Retinal pigment epithelial cell (primary cell): ENCODE results near the gene CTNNBL1.

Experiments used
- DNase-seq: peaks from one replicate; pipeline ENCODE4 v3.0.0-alpha.2; 2010; ENCODE audit warnings: low read depth
- H3K4me3 ChIP-seq: 2 replicates; pipeline ENCODE4 v1.5.1; 2011; ENCODE audit warnings: mild to moderate bottlenecking, low read length, control low read depth, moderate library complexity
- TF ChIP-seq, protein P1 (sequence below): conservative IDR thresholded peaks from 2 replicates; pipeline ENCODE4 v1.5.1; 2011; ENCODE audit warnings: low read depth, low read length, control low read depth, inconsistent platforms

The CTNNBL1 gene

DNA sequence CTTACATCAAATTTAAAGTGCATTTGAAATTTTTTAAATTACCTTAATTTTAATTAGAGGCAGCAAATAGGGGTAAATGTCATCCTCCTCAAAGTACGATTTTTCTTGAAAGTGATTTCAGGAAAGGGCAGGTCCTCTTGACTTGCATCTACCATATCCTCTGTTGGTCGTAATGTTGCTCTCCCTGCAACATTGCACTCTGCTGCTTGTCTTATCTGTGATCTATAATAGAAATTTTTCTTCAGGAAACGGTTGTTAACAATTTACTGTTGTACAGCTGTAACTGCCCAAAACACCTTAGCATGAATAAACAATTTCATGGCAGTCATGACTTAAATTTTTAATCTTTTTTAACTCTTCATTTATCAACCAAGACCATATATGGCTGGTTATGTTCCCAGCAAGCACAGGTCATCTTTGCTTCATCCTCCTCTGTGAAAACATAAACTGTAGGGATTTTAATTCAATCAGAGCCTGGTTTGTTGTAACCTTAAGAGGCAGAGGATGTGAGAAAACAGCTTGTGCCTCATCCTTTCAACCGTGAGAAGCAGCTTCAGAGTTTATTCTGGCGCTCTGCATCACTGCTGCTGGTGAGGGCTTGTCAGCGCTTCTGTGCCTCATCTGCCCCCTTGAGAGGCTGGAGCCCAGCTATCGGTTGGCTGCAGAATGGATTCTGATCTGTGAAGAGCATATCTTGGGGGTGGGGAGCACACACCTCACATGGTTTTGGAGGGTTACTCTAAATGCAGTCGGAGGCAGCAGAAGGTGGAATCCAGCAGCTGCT, 56.0 kb downstream of the CTNNBL1 start:
- H3K4me3 ChIP-seq: no peak overlapping the region
- no peak for DNase-seq
- TF ChIP-seq, protein P1, sequence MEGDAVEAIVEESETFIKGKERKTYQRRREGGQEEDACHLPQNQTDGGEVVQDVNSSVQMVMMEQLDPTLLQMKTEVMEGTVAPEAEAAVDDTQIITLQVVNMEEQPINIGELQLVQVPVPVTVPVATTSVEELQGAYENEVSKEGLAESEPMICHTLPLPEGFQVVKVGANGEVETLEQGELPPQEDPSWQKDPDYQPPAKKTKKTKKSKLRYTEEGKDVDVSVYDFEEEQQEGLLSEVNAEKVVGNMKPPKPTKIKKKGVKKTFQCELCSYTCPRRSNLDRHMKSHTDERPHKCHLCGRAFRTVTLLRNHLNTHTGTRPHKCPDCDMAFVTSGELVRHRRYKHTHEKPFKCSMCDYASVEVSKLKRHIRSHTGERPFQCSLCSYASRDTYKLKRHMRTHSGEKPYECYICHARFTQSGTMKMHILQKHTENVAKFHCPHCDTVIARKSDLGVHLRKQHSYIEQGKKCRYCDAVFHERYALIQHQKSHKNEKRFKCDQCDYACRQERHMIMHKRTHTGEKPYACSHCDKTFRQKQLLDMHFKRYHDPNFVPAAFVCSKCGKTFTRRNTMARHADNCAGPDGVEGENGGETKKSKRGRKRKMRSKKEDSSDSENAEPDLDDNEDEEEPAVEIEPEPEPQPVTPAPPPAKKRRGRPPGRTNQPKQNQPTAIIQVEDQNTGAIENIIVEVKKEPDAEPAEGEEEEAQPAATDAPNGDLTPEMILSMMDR: no peak

DNA sequence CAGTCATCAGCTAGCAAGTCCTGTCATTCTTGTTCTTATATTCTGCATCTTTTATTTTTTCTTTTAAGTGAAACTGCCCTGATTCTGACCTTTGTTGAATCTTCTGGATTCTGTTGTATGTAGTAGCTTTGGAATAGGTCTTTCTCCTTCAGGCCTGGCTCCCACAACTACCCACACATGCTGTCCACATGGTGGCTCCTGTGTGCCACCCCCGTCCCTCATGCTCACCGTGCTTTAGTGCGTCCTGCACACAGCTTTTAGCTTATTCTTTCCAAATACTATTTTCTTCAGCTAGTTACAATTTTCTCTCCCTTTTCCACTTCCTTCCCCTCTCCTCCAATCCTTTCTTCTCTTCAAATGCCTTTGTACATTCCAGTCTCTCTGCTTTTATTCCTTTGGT, 61.8 kb downstream of the CTNNBL1 start:
- TF ChIP-seq, protein P1: peak; percentile 34
- DNase-seq: no peak
- no peak overlapping the region for H3K4me3 ChIP-seq

DNA sequence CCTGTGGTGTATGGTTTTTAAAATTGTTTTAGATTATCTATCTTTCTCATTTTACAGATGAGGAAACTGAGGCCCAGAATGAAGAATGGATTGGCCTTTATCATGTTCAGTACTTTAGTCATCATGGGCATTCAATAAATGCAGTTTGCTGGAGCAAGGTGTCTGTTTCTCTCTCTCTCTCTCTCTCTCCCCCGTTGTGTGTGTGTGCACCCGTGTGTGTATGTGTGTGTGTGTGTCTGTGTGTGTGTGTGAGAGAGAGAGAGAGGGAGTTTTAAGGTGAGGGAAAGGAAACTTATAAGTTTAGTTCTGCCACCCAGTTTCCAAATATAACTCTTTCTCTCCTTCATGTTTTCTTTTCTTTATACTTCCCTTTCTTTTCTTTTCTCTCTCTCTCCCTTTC, 62.4 kb downstream of the CTNNBL1 start:
- no peak overlapping the region for H3K4me3 ChIP-seq
- DNase-seq: no peak
- TF ChIP-seq, protein P1: no peak

DNA sequence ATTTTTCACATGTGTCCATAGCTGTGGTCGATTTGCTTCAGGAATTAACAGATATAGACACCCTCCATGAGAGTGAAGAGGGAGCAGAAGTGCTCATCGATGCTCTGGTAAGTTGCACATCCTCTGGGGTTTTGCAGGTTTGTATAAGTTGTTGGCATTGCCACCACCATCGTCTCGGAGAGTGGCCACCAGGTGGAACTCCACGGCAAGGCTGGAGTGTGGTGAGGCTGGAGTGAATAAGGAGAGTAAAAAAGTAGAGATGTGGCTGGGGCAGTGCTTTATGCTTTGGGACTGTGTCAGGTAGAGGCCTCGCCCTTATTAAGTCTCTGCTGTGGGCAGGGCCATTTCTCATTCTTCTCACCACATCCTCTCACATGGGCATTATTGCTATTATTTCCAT, 63.7 kb downstream of the CTNNBL1 start:
- TF ChIP-seq, protein P1: peak; percentile 22
- no peak overlapping the region for H3K4me3 ChIP-seq
- no peak for DNase-seq

DNA sequence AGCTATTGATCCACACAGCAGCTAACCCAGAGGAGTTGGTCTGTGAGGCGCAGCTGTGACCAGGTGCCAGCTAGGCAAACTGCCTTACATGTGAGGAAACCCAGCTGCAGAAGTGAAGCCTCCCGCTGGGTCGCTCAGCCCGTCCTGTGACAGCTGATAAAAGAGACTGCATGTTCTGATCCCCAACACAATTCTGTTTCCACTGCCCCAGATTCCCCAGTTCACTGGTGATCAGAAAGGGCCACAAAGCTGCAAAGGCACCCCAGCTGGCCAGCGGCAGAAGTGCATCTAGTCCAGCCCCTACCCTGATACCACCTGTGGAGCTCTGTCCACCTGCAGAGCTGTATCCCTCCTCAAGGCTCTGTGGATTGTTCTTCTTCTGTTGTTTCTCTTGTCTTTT, 64.5 kb downstream of the CTNNBL1 start:
- H3K4me3 ChIP-seq: no peak overlapping the region
- DNase-seq: no peak
- TF ChIP-seq, protein P1: peak; percentile 35

DNA sequence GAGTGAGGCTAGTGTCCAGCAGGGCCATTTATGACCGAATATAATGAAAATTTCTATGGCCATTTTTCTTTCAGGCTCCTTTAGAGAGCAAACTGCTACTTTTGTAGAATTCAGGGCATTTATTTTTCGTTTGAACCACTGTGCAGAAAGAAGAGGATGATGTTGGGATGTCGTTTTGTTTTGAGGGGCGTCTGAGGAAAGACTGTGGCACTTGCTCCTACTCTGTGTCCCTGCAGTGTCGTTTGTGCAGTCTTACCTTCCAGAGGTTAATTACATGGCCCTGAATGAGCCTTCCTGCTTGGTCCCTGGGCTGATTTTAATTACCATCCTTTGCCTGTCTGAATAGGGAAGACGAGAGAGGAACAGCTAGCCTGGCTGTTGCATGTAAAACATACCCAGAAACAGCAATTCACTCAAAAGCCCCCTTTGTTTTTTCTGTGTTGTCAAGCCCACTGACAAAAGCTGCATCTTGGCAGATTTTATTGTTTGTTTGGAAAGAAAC, 65.3 kb downstream of the CTNNBL1 start:
- no peak overlapping the region for H3K4me3 ChIP-seq
- TF ChIP-seq, protein P1: no peak
- DNase-seq: no peak

DNA sequence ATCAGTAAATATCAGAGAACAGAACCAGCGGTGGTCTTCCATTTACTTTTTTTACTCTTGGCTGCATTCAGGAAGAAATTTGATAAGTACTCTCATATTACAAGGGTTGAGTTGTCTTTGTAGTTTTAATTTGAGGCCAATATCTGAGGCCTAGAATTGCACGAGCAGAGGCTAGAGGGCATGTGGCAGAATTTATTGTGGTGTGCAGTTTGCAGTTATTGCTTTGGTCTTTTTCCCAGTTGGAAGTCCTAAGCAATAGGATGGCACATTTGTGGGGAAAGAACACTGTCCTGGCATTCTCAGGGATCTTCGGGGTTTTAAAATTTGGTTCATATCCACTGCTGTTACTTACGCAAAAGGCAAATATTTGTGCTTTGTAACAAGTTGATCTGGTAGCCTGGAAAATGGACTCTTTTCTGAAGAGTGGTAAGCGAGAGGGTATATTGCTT, 66.0 kb downstream of the CTNNBL1 start:
- TF ChIP-seq, protein P1: no peak

More for the DNA sequence above, 66.0 kb downstream of the CTNNBL1 start:
- H3K4me3 ChIP-seq: no peak overlapping the region
- no peak for DNase-seq
